AG10803 (cell line): ENCODE data around the gene CTSS.

ENCODE experiments used
- DNase-seq: peaks from one replicate; pipeline ENCODE4 v3.0.0; 2010; ENCODE audit warnings: low read depth
- H3K4me3 ChIP-seq: 2 replicates; pipeline ENCODE4 v1.5.1; 2011; ENCODE audit warnings: mild to moderate bottlenecking, low read length, control low read depth
- TF ChIP-seq, protein P1 (sequence below): conservative IDR thresholded peaks from 2 replicates; pipeline ENCODE4 v1.5.1; 2011; ENCODE audit warnings: mild to moderate bottlenecking, low read length, control low read depth, inconsistent platforms

Gene CTSS

GRCh38 chr1:150793221-150793620 lies 27.6 kb upstream of the CTSS start:
- DNase-seq, result no peak
- TF ChIP-seq, protein P1, sequence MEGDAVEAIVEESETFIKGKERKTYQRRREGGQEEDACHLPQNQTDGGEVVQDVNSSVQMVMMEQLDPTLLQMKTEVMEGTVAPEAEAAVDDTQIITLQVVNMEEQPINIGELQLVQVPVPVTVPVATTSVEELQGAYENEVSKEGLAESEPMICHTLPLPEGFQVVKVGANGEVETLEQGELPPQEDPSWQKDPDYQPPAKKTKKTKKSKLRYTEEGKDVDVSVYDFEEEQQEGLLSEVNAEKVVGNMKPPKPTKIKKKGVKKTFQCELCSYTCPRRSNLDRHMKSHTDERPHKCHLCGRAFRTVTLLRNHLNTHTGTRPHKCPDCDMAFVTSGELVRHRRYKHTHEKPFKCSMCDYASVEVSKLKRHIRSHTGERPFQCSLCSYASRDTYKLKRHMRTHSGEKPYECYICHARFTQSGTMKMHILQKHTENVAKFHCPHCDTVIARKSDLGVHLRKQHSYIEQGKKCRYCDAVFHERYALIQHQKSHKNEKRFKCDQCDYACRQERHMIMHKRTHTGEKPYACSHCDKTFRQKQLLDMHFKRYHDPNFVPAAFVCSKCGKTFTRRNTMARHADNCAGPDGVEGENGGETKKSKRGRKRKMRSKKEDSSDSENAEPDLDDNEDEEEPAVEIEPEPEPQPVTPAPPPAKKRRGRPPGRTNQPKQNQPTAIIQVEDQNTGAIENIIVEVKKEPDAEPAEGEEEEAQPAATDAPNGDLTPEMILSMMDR, result no peak
- no peak overlapping the region for H3K4me3 ChIP-seq

- DNase-seq, result no peak
- H3K4me3 ChIP-seq, result no peak overlapping the region
- TF ChIP-seq, protein P1, result no peak
Measured at GRCh38 chr1:150791585-150791984, 26.0 kb upstream of the CTSS start.

DNA sequence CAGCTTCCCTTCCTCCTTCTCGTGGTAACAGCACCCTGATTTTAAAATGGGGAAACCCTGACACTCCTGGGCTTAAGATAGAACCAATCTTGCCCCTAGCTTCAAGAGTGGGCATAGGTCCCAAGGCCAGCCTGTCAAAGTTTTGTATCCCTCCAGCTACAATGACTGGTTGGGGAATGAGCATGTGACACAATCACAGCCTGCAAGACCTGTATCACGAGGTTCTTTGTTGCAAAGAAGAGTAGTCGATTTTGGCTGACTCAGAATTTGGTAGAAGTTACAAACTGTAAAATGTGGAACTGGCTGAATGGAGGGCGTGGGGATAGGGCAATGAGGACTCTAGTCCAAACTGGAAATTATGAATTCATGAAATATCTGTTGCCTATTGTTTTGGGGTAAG lies 23.8 kb upstream of the CTSS start:
- no peak overlapping the region for H3K4me3 ChIP-seq
- TF ChIP-seq, protein P1, result no peak
- DNase-seq, result no peak

- H3K4me3 ChIP-seq, result no peak overlapping the region
- no peak for DNase-seq
- TF ChIP-seq, protein P1, result no peak
Measured at GRCh38 chr1:150788946-150789345, 23.4 kb upstream of the CTSS start.

DNA sequence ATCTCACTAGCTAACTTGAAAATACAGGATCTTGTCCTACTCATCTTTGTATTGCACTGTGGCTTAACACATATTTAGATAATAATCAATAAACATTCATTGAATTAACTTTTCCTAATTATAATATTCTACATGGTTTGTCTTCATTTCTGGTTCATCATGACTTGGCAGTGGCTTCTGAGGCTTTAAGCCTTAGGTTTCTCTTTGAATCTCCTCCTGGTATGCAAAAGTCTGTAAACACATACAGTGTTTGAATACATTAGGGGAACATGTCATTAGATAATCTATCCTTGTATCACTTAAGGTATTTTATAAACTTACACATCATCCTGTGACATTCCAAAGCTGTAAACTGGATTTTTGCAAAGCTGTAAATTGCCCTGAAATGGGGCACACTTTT lies 21.9 kb upstream of the CTSS start:
- H3K4me3 ChIP-seq, result no peak overlapping the region
- DNase-seq, result no peak
- TF ChIP-seq, protein P1, result no peak

DNA sequence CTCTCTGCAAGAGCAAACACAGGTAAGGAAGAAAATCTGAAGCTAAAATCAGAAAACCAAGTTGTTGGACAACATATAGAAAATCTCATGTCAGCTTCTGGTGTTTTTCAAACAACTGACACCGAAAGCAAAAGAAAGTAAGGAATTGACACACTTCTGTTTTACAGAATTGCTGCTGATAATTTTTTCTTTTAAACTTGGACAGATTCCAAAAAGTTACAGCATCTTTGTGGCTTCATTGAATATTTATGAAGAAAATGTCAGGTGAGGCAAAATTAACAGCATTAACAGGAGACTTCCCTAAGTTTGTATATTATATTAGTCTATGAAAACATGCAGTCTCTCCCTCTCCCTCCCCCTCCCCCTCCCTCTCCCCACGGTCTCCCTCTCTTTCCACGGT lies 14.9 kb upstream of the CTSS start:
- DNase-seq, result no peak
- TF ChIP-seq, protein P1, result no peak
- H3K4me3 ChIP-seq, result no peak overlapping the region

GRCh38 chr1:150778409-150778808 lies 12.8 kb upstream of the CTSS start:
- DNase-seq, result no peak
- TF ChIP-seq, protein P1, result no peak
- H3K4me3 ChIP-seq, result no peak overlapping the region
